HG02884 (cell line): Measurements from ENCODE around the gene GJB2.

Experiments used
- ATAC-seq: cut with Tn5 transposase; IDR thresholded peaks from one replicate; pipeline ENCODE4 v1.9.1; 2021; ENCODE audit warnings: mild to moderate bottlenecking, moderate library complexity; ENCODE audit not compliant: unreplicated experiment

The GJB2 gene

GRCh38 chr13:20142927-20143480 lies 49.7 kb downstream of the GJB2 start:
- no peak for ATAC-seq

GRCh38 chr13:20142023-20142926 lies 50.5 kb downstream of the GJB2 start:
- no peak for ATAC-seq

- no peak for ATAC-seq
Observed at GRCh38 chr13:20141238-20142022, 51.3 kb downstream of the GJB2 start.

GRCh38 chr13:20140487-20140886 lies 52.3 kb downstream of the GJB2 start:
- no peak for ATAC-seq

GRCh38 chr13:20137875-20138274 lies 54.9 kb downstream of the GJB2 start:
- ATAC-seq = no peak
